ENCODE measurements around the gene NMT2. TPM values are rescaled to one million over a fixed set of nuclear protein-coding genes. Genes with fewer than 3 reads are reported as not detected.

NMT2 gene
- total RNA-seq, 2 donors from 2014 or later = 18.3 to 39.6 TPM

DNA sequence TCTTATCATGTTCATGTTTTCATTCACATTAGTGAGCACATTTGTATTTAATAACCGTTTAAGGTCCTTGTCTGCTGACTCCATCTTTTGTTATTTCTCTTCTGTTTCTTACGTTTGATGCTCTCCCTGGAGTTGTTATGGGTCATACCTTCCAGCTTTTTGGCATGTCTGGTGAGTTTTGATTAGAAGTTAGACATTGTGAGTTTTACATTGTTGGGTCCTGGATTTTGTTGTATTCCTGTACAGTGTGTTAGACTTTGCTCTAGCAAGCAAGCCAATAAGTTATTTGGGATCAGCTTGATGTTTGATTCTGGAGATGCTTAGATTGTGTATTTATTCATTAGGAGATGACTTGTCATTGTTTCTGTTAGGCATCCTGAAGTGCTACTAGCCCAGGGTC lies 107.9 kb downstream of the NMT2 start:
- Histone ChIP-seq H3K27ac (no peak overlapping the region), H3K27me3 (replicated peaks; ENCODE audit: insufficient read depth) (no peaks in the 10 kb centered on the region), H3K36me3 (no peaks in the 10 kb centered on the region), H3K4me3 (no peak overlapping the region), H3K9me3 (no peaks in the 10 kb centered on the region), H3K4me1 (replicated peaks) (no peaks in the 10 kb centered on the region)
- TF ChIP-seq POLR2A (IDR thresholded peaks at IDR 0.05) (no peak), CTCF (IDR thresholded peaks at IDR 0.05) (no peak)
- WGBS = 94% methylated on average over 2 of the region's 2 CpGs
- intact Hi-C loops (cut with DNase I) = no loop called here
- DNase-seq (ENCODE audit: low spot score) = no peak

DNA sequence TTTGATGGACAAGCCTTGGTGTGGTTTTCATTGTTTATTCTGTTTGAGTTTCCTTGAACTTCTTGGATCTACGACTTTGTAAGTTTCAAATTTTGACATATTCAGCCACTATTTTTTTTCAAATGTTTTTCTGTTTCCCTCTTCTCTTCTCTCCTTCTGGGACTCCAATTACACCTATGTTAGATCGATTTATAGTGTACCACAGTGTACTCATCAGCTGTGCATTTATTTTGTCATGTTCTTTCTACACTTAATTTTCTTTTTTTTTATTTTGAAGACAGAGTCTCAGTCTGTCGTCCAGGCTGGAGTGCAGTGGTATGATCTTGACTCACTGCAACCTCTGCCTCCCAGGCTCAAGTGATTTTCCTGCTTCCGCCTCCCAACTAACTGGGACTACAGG lies 108.6 kb downstream of the NMT2 start:
- WGBS = 80% methylated on average over 4 of the region's 4 CpGs
- no peak for TF ChIP-seq CTCF (IDR thresholded peaks at IDR 0.05)
- TF ChIP-seq POLR2AphosphoS5 (IDR thresholded peaks at IDR 0.05) = no peak
- no peak for TF ChIP-seq POLR2A (IDR thresholded peaks at IDR 0.05)
- Histone ChIP-seq H3K4me3 (no peak overlapping the region), H3K36me3 (no peaks in the 10 kb centered on the region), H3K27ac (no peak overlapping the region), H3K4me1 (replicated peaks) (no peaks in the 10 kb centered on the region), H3K9me3 (no peaks in the 10 kb centered on the region), H3K27me3 (replicated peaks; ENCODE audit: insufficient read depth) (no peaks in the 10 kb centered on the region)
- no peak for DNase-seq (ENCODE audit: low spot score)
- intact Hi-C loops (cut with DNase I) = no loop called here

DNA sequence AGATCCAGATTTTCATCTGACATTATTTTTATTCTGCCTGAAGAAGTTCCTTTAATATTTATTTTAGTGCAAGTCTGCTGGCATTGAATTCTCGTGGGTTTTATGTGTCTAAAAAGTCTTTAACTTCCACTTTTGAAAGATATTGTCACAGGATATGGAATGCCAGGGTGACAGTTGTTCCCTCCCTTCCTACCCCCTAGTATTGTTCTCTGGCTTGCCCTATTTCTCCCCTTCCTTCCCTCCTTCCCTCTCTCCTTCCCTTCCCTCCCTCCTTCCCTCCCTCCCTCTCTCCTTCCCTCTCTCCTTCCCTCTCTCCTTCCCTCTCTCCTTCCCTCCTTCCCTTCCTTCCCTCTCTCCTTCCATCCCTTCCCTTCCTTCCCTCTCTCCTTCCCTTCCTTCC lies 109.8 kb downstream of the NMT2 start:
- Histone ChIP-seq H3K9me3 (no peaks in the 10 kb centered on the region), H3K27me3 (replicated peaks; ENCODE audit: insufficient read depth) (no peaks in the 10 kb centered on the region), H3K36me3 (no peaks in the 10 kb centered on the region), H3K4me3 (no peak overlapping the region), H3K4me1 (replicated peaks) (no peaks in the 10 kb centered on the region), H3K27ac (no peak overlapping the region)
- no peak for TF ChIP-seq POLR2A (IDR thresholded peaks at IDR 0.05)
- WGBS = 29% methylated on average over 1 of the region's 1 CpG
- no peak for DNase-seq (ENCODE audit: low spot score)
- intact Hi-C loops (cut with DNase I) = no loop called here

Small RNA genes lying within 50 kb of the gene (small RNA-seq; reads per million reads assigned to genes)
- gene AL590365.1 = 0 reads per million in 2 donors

Other genes with a start within 250 kb of the NMT2 start
- 10 to 100 TPM; 11.5 to 20.8 TPM for gene DCLRE1C, start 214.6 kb downstream of the NMT2 start, total RNA-seq
- 1 to 10 TPM in 1 of 2 donors, not detected in 1; 1.7 TPM for gene MEIG1, start 209.3 kb downstream of the NMT2 start, total RNA-seq
- 1 to 10 TPM in 1 of 2 donors, not detected in 1; 5.3 TPM for gene OLAH, start 124.8 kb downstream of the NMT2 start, total RNA-seq
- gene ACBD7, start 79.9 kb downstream of the NMT2 start, total RNA-seq = 1 to 10 TPM in 1 of 2 donors, under 1 TPM in 1; 0.91 to 3.5 TPM
- 10 to 100 TPM; 17.5 to 20.9 TPM for gene RPP38, start 71.3 kb downstream of the NMT2 start, total RNA-seq
- 10 to 100 TPM; 16.3 to 24.2 TPM for gene FAM171A1, start 202.6 kb upstream of the NMT2 start, total RNA-seq

Data from prostate gland (tissue), 2 donors.